ENCODE results near the gene JARID2. TPM values are rescaled to one million over a fixed set of nuclear protein-coding genes. Genes with fewer than 3 reads are reported as not detected.

JARID2 gene
- total and polyA plus RNA-seq, 2 of the 13 experiments (the other 11 are each of a cell fraction or from before 2014, with no cell fraction given): 7.5 to 10.3 TPM

GRCh38 chr6:15384901-15385300 lies 139.0 kb downstream of the JARID2 start:
- Histone ChIP-seq H3K27ac (ENCODE audit: extremely low read length, insufficient read depth, low read length) (no peak overlapping the region), H3K4me2 (ENCODE audit: low read depth, low read length) (no peak overlapping the region), H3K27me3 (ENCODE audit: control insufficient read depth in 1 of 2, insufficient read depth in 2 of 2, low read length in 2 of 2) (no peaks in the 10 kb centered on the region), H3K4me3 (replicated peaks in 1 of 3; ENCODE audit: insufficient read depth in 1 of 3, low read depth in 2 of 3, low read length in 3 of 3) (no peak overlapping the region), H3K9me3 (ENCODE audit: low read length) (no peaks in the 10 kb centered on the region), H4K20me1 (ENCODE audit: insufficient read depth, low read length) (peaks cover 3% of the 10 kb centered on the region; the same call in 1 of the 2 replicates), H3K79me2 (ENCODE audit: insufficient read depth, low read length) (peaks cover 20% of the 10 kb centered on the region), H3K4me1 (ENCODE audit: insufficient read depth, low read length) (no peaks in the 10 kb centered on the region), H3K36me3 (replicated peaks in 1 of 2; ENCODE audit: control insufficient read depth in 1 of 2, insufficient read depth in 2 of 2, low read length in 2 of 2) (no peaks in the 10 kb centered on the region), H3K9ac (ENCODE audit: insufficient read depth, low read depth, low read length) (no peak overlapping the region), H2AFZ (ENCODE audit: low read length) (no peak overlapping the region)
- no peak for ATAC-seq
- CTCF ChIA-PET (ENCODE audit: low intra/inter-chr PET ratio, low total read pairs): no interaction called here
- no TSS peak for BruUV-seq (replicated peaks)
- WGBS (ENCODE audit: low lambda C conversion rate): 96% methylated on average over 4 of the region's 4 CpGs
- no peak for TF ChIP-seq ZFY (CRISPR knock-in tag; IDR thresholded peaks at IDR 0.05)
- TF ChIP-seq SRY (CRISPR knock-in tag; IDR thresholded peaks at IDR 0.05): no peak
- TF ChIP-seq ZNF292 (CRISPR knock-in tag; IDR thresholded peaks at IDR 0.05; ENCODE audit: borderline replicate concordance, low read depth): no peak
- TF ChIP-seq PRDM15 (CRISPR knock-in tag; IDR thresholded peaks at IDR 0.05): no peak
- no peak for TF ChIP-seq SMAD1 (CRISPR knock-in tag; IDR thresholded peaks at IDR 0.05; ENCODE audit: borderline replicate concordance, low read depth)
- no peak for TF ChIP-seq ATF7 (IDR thresholded peaks at IDR 0.05)
- no peak for TF ChIP-seq ATF7 (CRISPR knock-in tag; IDR thresholded peaks at IDR 0.05)
- no peak for TF ChIP-seq ESRRA (CRISPR knock-in tag; IDR thresholded peaks at IDR 0.05; ENCODE audit: low read depth)
- TF ChIP-seq ZFP1 (CRISPR knock-in tag; IDR thresholded peaks at IDR 0.05): no peak
- no peak for TF ChIP-seq SMARCE1 (IDR thresholded peaks at IDR 0.05; ENCODE audit: borderline replicate concordance)
- TF ChIP-seq ZNF232 (CRISPR knock-in tag; IDR thresholded peaks at IDR 0.05; ENCODE audit: borderline replicate concordance): no peak
- no peak for TF ChIP-seq SMYD3 (CRISPR knock-in tag; IDR thresholded peaks at IDR 0.05)
- TF ChIP-seq, protein P1, sequence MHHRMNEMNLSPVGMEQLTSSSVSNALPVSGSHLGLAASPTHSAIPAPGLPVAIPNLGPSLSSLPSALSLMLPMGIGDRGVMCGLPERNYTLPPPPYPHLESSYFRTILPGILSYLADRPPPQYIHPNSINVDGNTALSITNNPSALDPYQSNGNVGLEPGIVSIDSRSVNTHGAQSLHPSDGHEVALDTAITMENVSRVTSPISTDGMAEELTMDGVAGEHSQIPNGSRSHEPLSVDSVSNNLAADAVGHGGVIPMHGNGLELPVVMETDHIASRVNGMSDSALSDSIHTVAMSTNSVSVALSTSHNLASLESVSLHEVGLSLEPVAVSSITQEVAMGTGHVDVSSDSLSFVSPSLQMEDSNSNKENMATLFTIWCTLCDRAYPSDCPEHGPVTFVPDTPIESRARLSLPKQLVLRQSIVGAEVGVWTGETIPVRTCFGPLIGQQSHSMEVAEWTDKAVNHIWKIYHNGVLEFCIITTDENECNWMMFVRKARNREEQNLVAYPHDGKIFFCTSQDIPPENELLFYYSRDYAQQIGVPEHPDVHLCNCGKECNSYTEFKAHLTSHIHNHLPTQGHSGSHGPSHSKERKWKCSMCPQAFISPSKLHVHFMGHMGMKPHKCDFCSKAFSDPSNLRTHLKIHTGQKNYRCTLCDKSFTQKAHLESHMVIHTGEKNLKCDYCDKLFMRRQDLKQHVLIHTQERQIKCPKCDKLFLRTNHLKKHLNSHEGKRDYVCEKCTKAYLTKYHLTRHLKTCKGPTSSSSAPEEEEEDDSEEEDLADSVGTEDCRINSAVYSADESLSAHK (CRISPR knock-in tag; IDR thresholded peaks at IDR 0.05; ENCODE audit: borderline replicate concordance): no peak
- TF ChIP-seq NAIF1 (CRISPR knock-in tag; IDR thresholded peaks at IDR 0.05; ENCODE audit: borderline replicate concordance): no peak
- no peak for TF ChIP-seq KDM4B (CRISPR knock-in tag; IDR thresholded peaks at IDR 0.05)
- no peak for TF ChIP-seq ZNF207 (IDR thresholded peaks at IDR 0.05; ENCODE audit: borderline replicate concordance)
- no peak for TF ChIP-seq GABPA (IDR thresholded peaks at IDR 0.05; ENCODE audit: low read depth, low read length)
- no peak for TF ChIP-seq GABPA (CRISPR knock-in tag; IDR thresholded peaks at IDR 0.05; ENCODE audit: low read depth)
- no peak for TF ChIP-seq ZNF263 (CRISPR knock-in tag; IDR thresholded peaks at IDR 0.05)
- no peak for DNase-seq (ENCODE audit: low spot score)
- in situ Hi-C loops (cut with HindIII; ENCODE audit: extremely low pct_ligation_motif_present, low pct_unique_long_range_greater_than_20kb) (loop anchor here (10.0 kb wide), 1 partner anchor 1170 kb away; no protein-coding TSS in a partner anchor), intact Hi-C loops (cut with micrococcal nuclease; ENCODE audit: unreplicated experiment) (no loop called here)
- POLR2A ChIA-PET: no interaction called here
- FAIRE-seq: no peak

Measured in HepG2 (cell line).